Ishikawa (cell line): ENCODE measurements around the gene DIP2C.

Source experiments
- CEBPB ChIP-seq: IDR thresholded peaks from 2 replicates; pipeline ENCODE4 v1.6.1; 2012
- CREB1 ChIP-seq: IDR thresholded peaks from 2 replicates; pipeline ENCODE4 v1.6.1; 2012; ENCODE audit warnings: low read depth
- EGR1 ChIP-seq: IDR thresholded peaks from 2 replicates; pipeline ENCODE4 v1.6.1; 2012
- EP300 ChIP-seq: IDR thresholded peaks from 2 replicates; pipeline ENCODE4 v1.6.1; 2012; ENCODE audit warnings: borderline replicate concordance
- FOXM1 ChIP-seq: IDR thresholded peaks from 2 replicates; pipeline ENCODE4 v1.6.1; 2012; ENCODE audit warnings: low read depth, borderline replicate concordance
- NFIC ChIP-seq: IDR thresholded peaks from 2 replicates; pipeline ENCODE4 v1.6.1; 2012
- RAD21 ChIP-seq: IDR thresholded peaks from 2 replicates; pipeline ENCODE4 v1.6.1; 2012; ENCODE audit warnings: low read depth
- TAF1 ChIP-seq: IDR thresholded peaks from 2 replicates; pipeline ENCODE4 v1.6.1; 2012; ENCODE audit warnings: low read depth, mild to moderate bottlenecking
- TCF12 ChIP-seq: IDR thresholded peaks from 2 replicates; pipeline ENCODE4 v1.6.1; 2012; ENCODE audit warnings: low read depth
- TEAD4 ChIP-seq: IDR thresholded peaks from 2 replicates; pipeline ENCODE4 v1.6.1; 2012
- USF1 ChIP-seq: IDR thresholded peaks from 2 replicates; pipeline ENCODE4 v1.6.1; 2012
- YY1 ChIP-seq: IDR thresholded peaks from 2 replicates; pipeline ENCODE4 v1.6.1; 2012; ENCODE audit warnings: low read depth
- ZBTB7A ChIP-seq: IDR thresholded peaks from 2 replicates; pipeline ENCODE4 v1.6.1; 2012; ENCODE audit warnings: low read depth
- TF ChIP-seq, protein P1 (sequence below): IDR thresholded peaks from 2 replicates; pipeline ENCODE4 v1.6.1; 2012
- TF ChIP-seq, protein P2 (sequence below): IDR thresholded peaks from 2 replicates; pipeline ENCODE4 v1.6.1; 2012; ENCODE audit warnings: low read depth, mild to moderate bottlenecking

The DIP2C gene

GRCh38 chr10:714214-714613 lies 24.7 kb upstream of the DIP2C start:
- TF ChIP-seq FOXM1 = no peak
- no peak for TF ChIP-seq NFIC
- TF ChIP-seq YY1 = no peak
- TF ChIP-seq EGR1 = no peak
- TF ChIP-seq, protein P1, sequence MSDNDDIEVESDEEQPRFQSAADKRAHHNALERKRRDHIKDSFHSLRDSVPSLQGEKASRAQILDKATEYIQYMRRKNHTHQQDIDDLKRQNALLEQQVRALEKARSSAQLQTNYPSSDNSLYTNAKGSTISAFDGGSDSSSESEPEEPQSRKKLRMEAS = no peak
- no peak for TF ChIP-seq TEAD4
- TF ChIP-seq, protein P2, sequence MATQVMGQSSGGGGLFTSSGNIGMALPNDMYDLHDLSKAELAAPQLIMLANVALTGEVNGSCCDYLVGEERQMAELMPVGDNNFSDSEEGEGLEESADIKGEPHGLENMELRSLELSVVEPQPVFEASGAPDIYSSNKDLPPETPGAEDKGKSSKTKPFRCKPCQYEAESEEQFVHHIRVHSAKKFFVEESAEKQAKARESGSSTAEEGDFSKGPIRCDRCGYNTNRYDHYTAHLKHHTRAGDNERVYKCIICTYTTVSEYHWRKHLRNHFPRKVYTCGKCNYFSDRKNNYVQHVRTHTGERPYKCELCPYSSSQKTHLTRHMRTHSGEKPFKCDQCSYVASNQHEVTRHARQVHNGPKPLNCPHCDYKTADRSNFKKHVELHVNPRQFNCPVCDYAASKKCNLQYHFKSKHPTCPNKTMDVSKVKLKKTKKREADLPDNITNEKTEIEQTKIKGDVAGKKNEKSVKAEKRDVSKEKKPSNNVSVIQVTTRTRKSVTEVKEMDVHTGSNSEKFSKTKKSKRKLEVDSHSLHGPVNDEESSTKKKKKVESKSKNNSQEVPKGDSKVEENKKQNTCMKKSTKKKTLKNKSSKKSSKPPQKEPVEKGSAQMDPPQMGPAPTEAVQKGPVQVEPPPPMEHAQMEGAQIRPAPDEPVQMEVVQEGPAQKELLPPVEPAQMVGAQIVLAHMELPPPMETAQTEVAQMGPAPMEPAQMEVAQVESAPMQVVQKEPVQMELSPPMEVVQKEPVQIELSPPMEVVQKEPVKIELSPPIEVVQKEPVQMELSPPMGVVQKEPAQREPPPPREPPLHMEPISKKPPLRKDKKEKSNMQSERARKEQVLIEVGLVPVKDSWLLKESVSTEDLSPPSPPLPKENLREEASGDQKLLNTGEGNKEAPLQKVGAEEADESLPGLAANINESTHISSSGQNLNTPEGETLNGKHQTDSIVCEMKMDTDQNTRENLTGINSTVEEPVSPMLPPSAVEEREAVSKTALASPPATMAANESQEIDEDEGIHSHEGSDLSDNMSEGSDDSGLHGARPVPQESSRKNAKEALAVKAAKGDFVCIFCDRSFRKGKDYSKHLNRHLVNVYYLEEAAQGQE = no peak
- no peak for TF ChIP-seq TCF12
- no peak for TF ChIP-seq ZBTB7A
- TF ChIP-seq CEBPB = no peak
- TF ChIP-seq RAD21 = no peak
- no peak for TF ChIP-seq TAF1

DNA sequence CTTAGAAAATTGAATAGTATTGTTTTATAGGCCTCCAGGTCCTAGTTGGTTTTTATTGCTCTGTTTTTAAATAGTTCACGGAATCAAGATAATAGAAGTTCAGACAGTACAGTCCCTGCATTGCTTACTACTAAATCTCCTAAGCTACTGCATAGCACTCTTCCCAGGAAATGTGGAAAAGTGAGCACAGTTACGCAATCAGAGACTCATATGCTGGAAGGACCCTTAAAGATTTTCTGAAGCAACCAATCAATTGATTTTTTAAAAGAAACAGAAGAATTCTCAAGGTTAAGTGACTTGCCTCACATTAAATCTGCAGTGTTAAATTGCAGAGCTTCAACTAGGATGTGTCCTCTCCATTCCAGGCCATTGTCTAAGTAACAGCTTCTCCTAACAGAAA lies 23.1 kb upstream of the DIP2C start:
- TF ChIP-seq CEBPB (peak; percentile 82), TCF12 (no peak)

DNA sequence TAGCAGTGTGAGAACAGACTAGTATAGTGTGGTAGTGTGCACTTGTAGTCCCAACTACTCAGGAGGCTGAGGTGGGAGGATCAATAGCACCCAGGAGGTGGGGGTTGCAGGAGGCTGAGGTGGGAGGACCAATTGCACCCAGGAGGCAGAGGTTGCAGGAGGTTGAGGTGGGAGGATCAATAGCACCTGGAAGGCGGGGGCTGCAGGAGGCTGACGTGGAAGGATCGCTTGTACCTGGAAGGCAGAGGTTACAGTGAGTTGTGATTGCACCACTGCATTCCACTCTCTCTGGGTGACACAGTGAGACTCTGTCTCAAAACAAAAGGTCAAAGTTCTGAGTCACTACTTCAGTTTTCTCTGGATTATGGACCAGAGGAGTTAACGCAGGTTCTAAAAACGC lies 22.6 kb upstream of the DIP2C start:
- TF ChIP-seq CREB1 = no peak
- TF ChIP-seq, protein P1 = no peak

GRCh38 chr10:707861-708260 lies 18.4 kb upstream of the DIP2C start:
- TF ChIP-seq, protein P1 = no peak
- TF ChIP-seq EGR1 (no peak), TAF1 (no peak), TEAD4 (no peak), USF1 (no peak), YY1 (no peak), FOXM1 (no peak), TCF12 (no peak), ZBTB7A (no peak), EP300 (no peak), CREB1 (no peak), RAD21 (no peak), CEBPB (no peak), NFIC (no peak)
- TF ChIP-seq, protein P2 = no peak

GRCh38 chr10:707456-707855 lies 18.0 kb upstream of the DIP2C start:
- no peak for TF ChIP-seq FOXM1
- no peak for TF ChIP-seq EP300
- no peak for TF ChIP-seq TAF1
- no peak for TF ChIP-seq EGR1
- TF ChIP-seq, protein P1 = no peak

DNA sequence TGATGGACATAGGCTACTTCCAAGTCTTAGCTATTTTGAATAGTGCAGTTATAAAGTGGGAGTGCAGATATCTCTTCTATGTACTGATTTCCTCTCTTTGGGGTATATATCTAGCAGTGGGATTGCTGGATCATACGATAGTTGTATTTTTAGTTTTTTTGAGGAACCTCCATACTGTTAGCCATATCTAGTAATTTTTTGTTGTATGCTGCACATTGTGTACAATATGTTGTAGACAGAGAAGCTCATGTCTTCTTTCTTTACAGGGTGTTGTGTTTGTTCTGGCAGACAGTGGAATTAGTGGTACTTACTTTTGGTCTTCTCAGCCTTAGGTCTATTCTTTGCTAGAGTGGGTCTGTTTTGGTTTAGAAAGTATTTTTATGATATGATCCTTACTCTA lies 13.7 kb upstream of the DIP2C start:
- no peak for TF ChIP-seq CEBPB
- no peak for TF ChIP-seq EP300
- TF ChIP-seq YY1 = no peak
- TF ChIP-seq RAD21 = no peak

DNA sequence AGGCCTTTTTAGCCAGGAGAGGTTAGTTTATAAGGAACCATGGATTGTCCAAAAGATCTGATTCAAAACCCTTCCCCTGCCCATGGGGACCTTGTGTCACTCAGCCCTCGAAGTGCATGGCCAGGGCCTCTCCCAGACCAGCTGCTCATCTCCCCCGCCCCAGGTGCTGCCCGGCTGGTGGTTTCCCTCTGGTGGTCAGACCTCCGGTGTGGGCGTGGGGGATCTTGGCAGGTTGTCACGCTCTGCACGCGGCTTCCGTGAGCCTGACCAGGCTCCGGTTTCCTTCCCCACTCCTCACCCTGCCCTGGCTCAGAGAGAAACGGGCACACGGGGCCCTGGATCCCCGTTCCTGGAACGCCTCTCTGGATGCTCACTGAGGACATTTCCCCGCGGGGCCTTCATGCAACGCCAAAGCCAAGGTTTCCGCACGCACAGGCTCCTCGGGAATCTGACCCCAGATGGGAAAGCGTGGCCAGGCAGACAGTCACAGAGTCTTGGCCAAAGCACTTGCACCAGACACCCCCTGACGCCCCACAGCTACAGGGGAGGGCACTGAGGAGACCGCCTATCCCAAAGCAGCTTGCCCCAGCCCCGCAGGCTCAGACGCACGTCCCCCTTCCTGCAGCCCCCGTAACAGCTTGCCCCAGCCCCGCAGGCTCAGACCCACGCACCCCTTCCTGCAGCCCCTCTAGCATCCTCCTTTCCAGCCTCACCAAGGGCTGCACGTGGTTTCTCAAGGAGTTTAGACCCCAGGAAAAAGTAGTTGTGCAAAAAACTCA lies 7.8 kb upstream of the DIP2C start:
- no peak for TF ChIP-seq ZBTB7A
- no peak for TF ChIP-seq TCF12
- TF ChIP-seq RAD21 = no peak
- TF ChIP-seq NFIC = no peak
- no peak for TF ChIP-seq CREB1
- no peak for TF ChIP-seq CEBPB
- no peak for TF ChIP-seq FOXM1
- TF ChIP-seq USF1 = no peak
- no peak for TF ChIP-seq YY1
- TF ChIP-seq, protein P1 = no peak
